ENCODE results near the gene ORC3. TPM values are rescaled to one million over a fixed set of nuclear protein-coding genes. Genes with fewer than 3 reads are reported as not detected.

The ORC3 gene
- total and polyA plus RNA-seq, 10 of the 15 experiments (the other 5 are each of a cell fraction or from before 2014, with no cell fraction given): 27.2 to 76.3 (median 54.6) TPM

DNA sequence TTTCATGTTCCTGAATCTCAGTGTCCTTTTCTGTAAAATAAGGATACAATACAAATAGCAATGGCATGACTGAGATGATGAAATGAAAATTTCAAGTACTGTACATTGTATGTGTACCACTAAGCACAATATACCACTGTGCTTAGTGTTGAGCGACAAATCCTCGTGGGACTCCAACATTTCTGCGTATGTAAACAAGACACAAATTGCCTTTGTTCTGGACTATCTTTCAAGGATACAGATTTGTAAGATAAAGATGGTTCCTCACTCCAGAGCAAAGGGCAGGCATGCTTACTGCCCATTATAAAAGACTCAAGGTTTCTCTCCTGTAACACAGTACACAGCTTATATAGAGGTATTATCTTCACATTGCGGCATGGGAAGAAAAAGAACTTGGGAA, 6.1 kb upstream of the ORC3 start:
- ChIA-PET CTCF (interaction anchor here (1.0 to 1.1 kb wide), 2 partner anchors 10 to 113 kb away, joined by 3 read pairs; no protein-coding TSS in a partner anchor), RAD21 (ENCODE audit: unreplicated experiment) (no interaction called here)

More for the DNA sequence above, 6.1 kb upstream of the ORC3 start:
- ATAC-seq: no peak
- in situ Hi-C loops (cut with MboI): no loop called here
- SMC1A ChIA-PET (ENCODE audit: uncharacterized antibody, unreplicated experiment): interaction anchor here (1.4 kb wide), 1 partner anchor 10 kb away, joined by 4 read pairs; no protein-coding TSS in a partner anchor
- WGBS (ENCODE audit: insufficient coverage, insufficient replicate concordance, low lambda C conversion rate, missing lambda C conversion rate): 100% methylated on average over 4 of the region's 4 CpGs
- POLR2A ChIA-PET: interaction anchor here (0.6 kb wide), 2 partner anchors 43 to 393 kb away, joined by 3 read pairs; no protein-coding TSS in a partner anchor
- Histone ChIP-seq H2AFZ (ENCODE audit: control insufficient read depth, low read depth, low read length) (no peak overlapping the region), H3K4me3 (no peak overlapping the region), H3K4me2 (ENCODE audit: control insufficient read depth, insufficient read depth) (no peak overlapping the region), H3K27me3 (replicated peaks in 1 of 2; ENCODE audit: control insufficient read depth in 2 of 2, insufficient read depth in 2 of 2, low read length in 1 of 2) (no peaks in the 10 kb centered on the region), H3K27ac (ENCODE audit: control insufficient read depth, insufficient read depth) (no peak overlapping the region), H3K9ac (ENCODE audit: control insufficient read depth, insufficient read depth, low read length) (no peak overlapping the region), H3K79me2 (ENCODE audit: control insufficient read depth, insufficient read depth, low read length) (peaks cover 51% of the 10 kb centered on the region), H3K4me1 (ENCODE audit: control insufficient read depth, insufficient read depth, low read length) (peaks cover 3% of the 10 kb centered on the region; the same call in 1 of the 2 replicates), H3K9me3 (replicated peaks; ENCODE audit: control insufficient read depth, insufficient read depth, low read length) (no peaks in the 10 kb centered on the region; the same call in 2 of the 3 replicates), H4K20me1 (ENCODE audit: control insufficient read depth, insufficient read depth) (no peaks in the 10 kb centered on the region), H3K36me3 (ENCODE audit: control insufficient read depth in 2 of 2, insufficient read depth in 2 of 2, low read length in 1 of 2) (peaks cover 0 to 15% of the 10 kb centered on the region in 2 experiments; a peak in 2 of 4 replicates)
- no peak for FAIRE-seq
- TF ChIP-seq WRNIP1 (IDR thresholded peaks at IDR 0.05; ENCODE audit: borderline replicate concordance, low read depth, low read length) (no peak), BHLHE40 (IDR thresholded peaks at IDR 0.05; ENCODE audit: borderline replicate concordance in 1 of 2, low read depth in 2 of 2, low read length in 1 of 2) (no peak), SIN3A (IDR thresholded peaks at IDR 0.05; ENCODE audit: low read depth, low read length) (no peak), IKZF1 (conservative IDR thresholded peaks at IDR 0.05) (no peak), CBX3 (IDR thresholded peaks at IDR 0.05; ENCODE audit: borderline replicate concordance, low read depth) (no peak), EZH2 (IDR thresholded peaks at IDR 0.05; ENCODE audit: borderline replicate concordance, control insufficient read depth, low read depth, low read length) (no peak), TARDBP (IDR thresholded peaks at IDR 0.05; ENCODE audit: borderline replicate concordance) (no peak), MYC (IDR thresholded peaks at IDR 0.05; ENCODE audit: insufficient read depth, insufficient read length, insufficient replicate concordance, low read length, severe bottlenecking) (no peak), MTA2 (IDR thresholded peaks at IDR 0.05; ENCODE audit: low read depth) (no peak), EP300 (IDR thresholded peaks at IDR 0.05; ENCODE audit: borderline replicate concordance in 1 of 2, control insufficient read depth in 1 of 2, low read depth in 2 of 2, low read length in 2 of 2) (no peak), BACH1 (IDR thresholded peaks at IDR 0.05; ENCODE audit: borderline replicate concordance) (no peak), CREM (IDR thresholded peaks at IDR 0.05; ENCODE audit: low read depth) (no peak), TCF3 (IDR thresholded peaks at IDR 0.05; ENCODE audit: borderline replicate concordance, insufficient read depth, low read depth, low read length) (no peak), RAD51 (IDR thresholded peaks at IDR 0.05) (no peak), FOXM1 (IDR thresholded peaks at IDR 0.05; ENCODE audit: low read depth, low read length) (no peak), HDAC2 (IDR thresholded peaks at IDR 0.05) (no peak)
- TF ChIP-seq, protein P1, sequence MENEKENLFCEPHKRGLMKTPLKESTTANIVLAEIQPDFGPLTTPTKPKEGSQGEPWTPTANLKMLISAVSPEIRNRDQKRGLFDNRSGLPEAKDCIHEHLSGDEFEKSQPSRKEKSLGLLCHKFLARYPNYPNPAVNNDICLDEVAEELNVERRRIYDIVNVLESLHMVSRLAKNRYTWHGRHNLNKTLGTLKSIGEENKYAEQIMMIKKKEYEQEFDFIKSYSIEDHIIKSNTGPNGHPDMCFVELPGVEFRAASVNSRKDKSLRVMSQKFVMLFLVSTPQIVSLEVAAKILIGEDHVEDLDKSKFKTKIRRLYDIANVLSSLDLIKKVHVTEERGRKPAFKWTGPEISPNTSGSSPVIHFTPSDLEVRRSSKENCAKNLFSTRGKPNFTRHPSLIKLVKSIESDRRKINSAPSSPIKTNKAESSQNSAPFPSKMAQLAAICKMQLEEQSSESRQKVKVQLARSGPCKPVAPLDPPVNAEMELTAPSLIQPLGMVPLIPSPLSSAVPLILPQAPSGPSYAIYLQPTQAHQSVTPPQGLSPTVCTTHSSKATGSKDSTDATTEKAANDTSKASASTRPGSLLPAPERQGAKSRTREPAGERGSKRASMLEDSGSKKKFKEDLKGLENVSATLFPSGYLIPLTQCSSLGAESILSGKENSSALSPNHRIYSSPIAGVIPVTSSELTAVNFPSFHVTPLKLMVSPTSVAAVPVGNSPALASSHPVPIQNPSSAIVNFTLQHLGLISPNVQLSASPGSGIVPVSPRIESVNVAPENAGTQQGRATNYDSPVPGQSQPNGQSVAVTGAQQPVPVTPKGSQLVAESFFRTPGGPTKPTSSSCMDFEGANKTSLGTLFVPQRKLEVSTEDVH (IDR thresholded peaks at IDR 0.05; ENCODE audit: low read depth, partially characterized antibody): no peak
- TF ChIP-seq, protein P2, sequence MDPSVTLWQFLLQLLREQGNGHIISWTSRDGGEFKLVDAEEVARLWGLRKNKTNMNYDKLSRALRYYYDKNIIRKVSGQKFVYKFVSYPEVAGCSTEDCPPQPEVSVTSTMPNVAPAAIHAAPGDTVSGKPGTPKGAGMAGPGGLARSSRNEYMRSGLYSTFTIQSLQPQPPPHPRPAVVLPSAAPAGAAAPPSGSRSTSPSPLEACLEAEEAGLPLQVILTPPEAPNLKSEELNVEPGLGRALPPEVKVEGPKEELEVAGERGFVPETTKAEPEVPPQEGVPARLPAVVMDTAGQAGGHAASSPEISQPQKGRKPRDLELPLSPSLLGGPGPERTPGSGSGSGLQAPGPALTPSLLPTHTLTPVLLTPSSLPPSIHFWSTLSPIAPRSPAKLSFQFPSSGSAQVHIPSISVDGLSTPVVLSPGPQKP (IDR thresholded peaks at IDR 0.05; ENCODE audit: low read depth, low read length): no peak
- TF ChIP-seq, protein P3, sequence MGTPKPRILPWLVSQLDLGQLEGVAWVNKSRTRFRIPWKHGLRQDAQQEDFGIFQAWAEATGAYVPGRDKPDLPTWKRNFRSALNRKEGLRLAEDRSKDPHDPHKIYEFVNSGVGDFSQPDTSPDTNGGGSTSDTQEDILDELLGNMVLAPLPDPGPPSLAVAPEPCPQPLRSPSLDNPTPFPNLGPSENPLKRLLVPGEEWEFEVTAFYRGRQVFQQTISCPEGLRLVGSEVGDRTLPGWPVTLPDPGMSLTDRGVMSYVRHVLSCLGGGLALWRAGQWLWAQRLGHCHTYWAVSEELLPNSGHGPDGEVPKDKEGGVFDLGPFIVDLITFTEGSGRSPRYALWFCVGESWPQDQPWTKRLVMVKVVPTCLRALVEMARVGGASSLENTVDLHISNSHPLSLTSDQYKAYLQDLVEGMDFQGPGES (IDR thresholded peaks at IDR 0.05): no peak
- DNase-seq (ENCODE audit: low read depth, low spot score): no peak
- intact Hi-C loops (cut with micrococcal nuclease; ENCODE audit: unreplicated experiment): loop anchor here (10.0 kb wide), 1 partner anchor 341 kb away; no protein-coding TSS in a partner anchor
- BruUV-seq (replicated peaks): no TSS peak
